Immature natural killer cell (primary cell): ENCODE data around the gene ZFP42. TPM values are rescaled to one million over a fixed set of nuclear protein-coding genes. Genes with fewer than 3 reads are reported as not detected.
"Not testable (repeated sequence)": the region's sequence is repeated elsewhere in the genome, so short reads cannot be mapped to it uniquely, and the experiment has no call there.

Source experiments
- DNase-seq, 3 donors: peaks; one replicate each; pipeline ENCODE4 v3.0.0; 2022; ENCODE audit warnings: mixed read lengths in 1 of 3
- H3K27ac Mint-ChIP-seq, 6 donors: one replicate each; pipeline ENCODE4 v1.8.0; 2020; ENCODE audit warnings: mixed read lengths in 6 of 6, mild to moderate bottlenecking in 5 of 6, inconsistent platforms in 4 of 6, moderate library complexity in 3 of 6
- H3K27me3 Mint-ChIP-seq, 3 donors: one replicate each; pipeline ENCODE4 v1.8.0; 2020 to 2021; ENCODE audit warnings: low read depth in 3 of 3, mild to moderate bottlenecking in 3 of 3, mixed read lengths in 3 of 3, moderate library complexity in 3 of 3, inconsistent platforms in 1 of 3
- H3K36me3 Mint-ChIP-seq, 3 donors: one replicate each; pipeline ENCODE4 v1.8.0; 2020; ENCODE audit warnings: mixed read lengths in 3 of 3, inconsistent platforms in 2 of 3, mild to moderate bottlenecking in 2 of 3
- H3K4me1 Mint-ChIP-seq, 2 donors: one replicate each; pipeline ENCODE4 v1.8.0; 2020; ENCODE audit warnings: inconsistent platforms in 2 of 2, mild to moderate bottlenecking in 2 of 2, mixed read lengths in 2 of 2, moderate library complexity in 1 of 2
- H3K4me3 Mint-ChIP-seq, 5 donors: one replicate each; pipeline ENCODE4 v1.8.0; 2020; ENCODE audit warnings: mild to moderate bottlenecking in 5 of 5, mixed read lengths in 5 of 5, inconsistent platforms in 3 of 5, moderate library complexity in 3 of 5
- H3K9me3 Mint-ChIP-seq, 6 donors: one replicate each; pipeline ENCODE4 v1.8.0; 2020; ENCODE audit warnings: mild to moderate bottlenecking in 6 of 6, mixed read lengths in 6 of 6, inconsistent platforms in 4 of 6, moderate library complexity in 3 of 6
- polyA plus RNA-seq, 3 donors: library from polyadenylated mRNA; unstranded; fragments of 300-500 nt; fragmentation: Illumina TruSeq; gene quantifications; one replicate each; pipeline ENCODE4 v1.2.3, GENCODE V29; 2021

The ZFP42 gene
- polyA plus RNA-seq, 3 donors from 2014 or later, result not detected

- no peak for DNase-seq
- Mint-ChIP-seq H3K27me3 (peaks cover 0 to 2% (median 0%) of the 10 kb centered on the region in 3 donors), H3K9me3 (peaks cover 21 to 52% (median 37%) of the 10 kb centered on the region in 6 donors), H3K36me3 (no peaks in the 10 kb centered on the region), H3K27ac (no peak overlapping the region), H3K4me1 (no peaks in the 10 kb centered on the region), H3K4me3 (no peak overlapping the region)
These were observed 36.2 kb downstream of the ZFP42 start for GRCh38 chr4:188031751-188032150.

DNA sequence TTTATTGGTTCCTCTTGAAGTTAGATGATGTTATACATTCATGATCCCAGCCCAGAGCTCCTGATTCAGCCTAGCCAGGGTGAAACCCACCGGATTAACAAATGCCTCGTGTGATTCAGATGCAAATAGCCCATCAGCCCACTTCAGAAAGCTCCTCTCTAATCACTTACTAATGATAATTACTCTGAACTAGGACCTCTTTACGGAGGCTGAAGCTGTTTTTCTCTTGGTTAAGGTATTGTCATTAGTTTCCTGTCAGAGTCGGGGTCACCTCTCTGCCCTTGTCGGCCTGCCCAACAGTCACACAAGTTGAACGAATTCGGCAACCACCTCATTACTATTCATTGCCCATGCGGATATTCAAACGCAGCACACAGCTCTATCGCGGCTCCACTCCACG is 36.6 kb downstream of the ZFP42 start:
- DNase-seq, result no peak
- no peaks in the 10 kb centered on the region for H3K36me3 Mint-ChIP-seq
- no peaks in the 10 kb centered on the region for H3K4me1 Mint-ChIP-seq
- no peak overlapping the region for H3K4me3 Mint-ChIP-seq
- H3K27me3 Mint-ChIP-seq, result peaks cover 0 to 2% (median 0%) of the 10 kb centered on the region in 3 donors
- peaks cover 22 to 48% (median 36%) of the 10 kb centered on the region in 6 donors for H3K9me3 Mint-ChIP-seq
- H3K27ac Mint-ChIP-seq, result no peak overlapping the region

DNA sequence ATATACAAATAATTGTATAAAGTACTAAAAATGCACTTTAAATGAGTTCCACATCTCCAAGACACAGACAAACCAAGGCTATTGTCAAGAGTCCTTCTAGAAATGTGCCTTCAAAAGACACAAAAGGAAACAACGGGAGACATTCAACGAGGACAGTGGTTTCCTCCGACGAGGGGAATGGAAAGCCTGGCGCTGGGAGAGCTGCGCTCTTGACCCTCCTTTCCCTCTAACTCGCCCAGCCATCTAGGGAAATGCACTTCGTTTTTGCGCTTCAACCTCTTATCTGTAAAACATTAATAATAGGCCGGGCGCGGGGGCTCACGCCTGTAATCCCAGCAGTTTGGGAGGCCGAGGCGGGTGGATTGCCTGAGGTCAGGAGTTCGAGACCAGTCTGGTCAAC is 37.0 kb downstream of the ZFP42 start:
- no peak overlapping the region for H3K27ac Mint-ChIP-seq
- H3K4me3 Mint-ChIP-seq, result no peak overlapping the region
- peaks cover 21 to 44% (median 34%) of the 10 kb centered on the region in 6 donors for H3K9me3 Mint-ChIP-seq
- H3K4me1 Mint-ChIP-seq, result no peaks in the 10 kb centered on the region
- peaks cover 0 to 2% (median 0%) of the 10 kb centered on the region in 3 donors for H3K27me3 Mint-ChIP-seq
- H3K36me3 Mint-ChIP-seq, result no peaks in the 10 kb centered on the region
- no peak for DNase-seq

DNA sequence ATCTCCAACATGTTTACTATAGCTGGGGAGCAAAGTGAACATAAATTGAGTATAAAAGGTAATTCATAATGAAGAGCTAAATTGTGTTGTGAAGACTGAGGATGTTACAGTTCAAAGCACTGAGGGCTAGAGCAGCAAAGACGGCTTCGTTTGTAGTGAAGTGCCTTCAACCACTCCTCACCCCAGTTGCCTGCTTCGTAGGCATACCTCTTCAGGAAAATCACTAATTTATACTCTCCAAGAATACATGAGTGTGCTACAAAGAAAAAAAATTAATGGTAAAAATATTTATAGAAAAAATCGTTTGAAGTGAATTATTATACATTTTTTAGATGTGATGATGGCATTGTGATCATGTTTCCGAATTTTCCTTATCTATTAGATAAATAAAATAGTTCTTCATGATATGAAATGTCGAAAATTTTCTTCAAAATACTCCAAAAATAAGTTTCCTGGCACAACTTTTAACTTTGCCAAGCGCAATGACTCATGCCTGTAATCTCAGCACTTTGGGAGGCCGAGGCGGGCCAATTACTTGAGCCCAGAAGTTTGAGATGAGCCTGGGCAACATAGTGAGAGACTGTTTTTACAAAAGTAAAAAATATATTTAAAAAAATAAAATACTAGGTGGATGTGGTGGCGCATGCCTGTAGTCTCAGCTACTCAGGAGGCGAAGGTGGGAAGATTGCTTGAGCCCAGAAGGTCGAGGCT is 41.6 kb downstream of the ZFP42 start:
- peaks cover 20 to 43% (median 29%) of the 10 kb centered on the region in 6 donors for H3K9me3 Mint-ChIP-seq
- H3K36me3 Mint-ChIP-seq, result peaks cover 0 to 5% (median 4%) of the 10 kb centered on the region in 3 donors
- H3K4me3 Mint-ChIP-seq, result no peak overlapping the region
- no peaks in the 10 kb centered on the region for H3K27me3 Mint-ChIP-seq
- H3K4me1 Mint-ChIP-seq, result no peaks in the 10 kb centered on the region
- H3K27ac Mint-ChIP-seq, result no peak overlapping the region
- DNase-seq, result no peak

DNA sequence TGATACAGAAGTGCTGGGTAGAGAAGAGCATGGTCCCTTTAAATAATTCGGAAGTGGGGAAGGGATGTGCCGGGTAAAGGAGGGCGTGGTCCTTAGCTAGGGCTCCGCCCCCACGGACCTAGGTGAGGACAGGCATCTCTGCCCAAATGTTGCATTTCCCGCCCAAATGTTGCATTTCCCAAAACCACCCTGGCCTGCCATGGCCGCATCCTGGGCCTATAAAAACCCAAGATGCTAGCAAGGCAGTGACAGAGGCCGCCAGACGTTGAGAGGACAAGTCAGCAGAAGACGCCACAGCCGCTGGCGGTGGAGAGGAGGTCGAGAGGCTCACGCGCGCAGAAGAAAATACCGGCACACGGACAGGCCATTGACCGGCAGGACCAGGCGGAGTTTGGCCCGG is 46.1 kb downstream of the ZFP42 start:
- Mint-ChIP-seq H3K4me1 (no peaks in the 10 kb centered on the region), H3K9me3 (peaks cover 13 to 47% (median 23%) of the 10 kb centered on the region in 6 donors)
- no peak for DNase-seq

GRCh38 chr4:188042191-188042590 is 46.6 kb downstream of the ZFP42 start:
- Mint-ChIP-seq H3K27ac (no peak overlapping the region), H3K4me3 (no peak overlapping the region), H3K27me3 (no peaks in the 10 kb centered on the region), H3K9me3 (peaks cover 13 to 48% (median 23%) of the 10 kb centered on the region in 6 donors), H3K36me3 (peaks cover 0 to 5% (median 4%) of the 10 kb centered on the region in 3 donors), H3K4me1 (no peaks in the 10 kb centered on the region)
- no peak for DNase-seq

More for the DNA sequence above, 46.1 kb downstream of the ZFP42 start:
- peaks cover 0 to 5% (median 4%) of the 10 kb centered on the region in 3 donors for H3K36me3 Mint-ChIP-seq
- H3K27me3 Mint-ChIP-seq, result no peaks in the 10 kb centered on the region
- no peak overlapping the region for H3K4me3 Mint-ChIP-seq
- no peak overlapping the region for H3K27ac Mint-ChIP-seq

DNA sequence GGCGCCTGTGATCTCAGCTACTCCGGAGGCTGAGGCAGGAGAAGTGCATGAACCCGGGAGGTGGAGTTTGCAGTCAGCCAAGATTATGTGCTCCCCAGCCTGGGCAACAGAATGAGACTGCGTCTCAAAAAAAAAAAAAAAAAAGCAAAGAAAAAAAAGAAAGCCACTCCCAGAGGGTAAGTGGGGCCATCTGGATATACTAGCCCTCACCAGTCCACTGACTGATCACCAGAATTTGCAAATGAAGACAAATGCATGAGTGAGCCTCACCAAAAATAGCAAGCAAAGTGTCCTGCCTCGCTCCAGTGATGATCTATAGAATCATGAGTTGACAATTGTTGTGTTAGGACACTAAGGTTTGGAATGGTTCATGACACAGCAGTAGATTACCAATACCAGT is 47.6 kb downstream of the ZFP42 start:
- peaks cover 13 to 52% (median 23%) of the 10 kb centered on the region in 6 donors for H3K9me3 Mint-ChIP-seq
- no peak overlapping the region for H3K27ac Mint-ChIP-seq
- no peak overlapping the region for H3K4me3 Mint-ChIP-seq
- DNase-seq, result no peak
- no peaks in the 10 kb centered on the region for H3K27me3 Mint-ChIP-seq
- no peaks in the 10 kb centered on the region for H3K4me1 Mint-ChIP-seq
- H3K36me3 Mint-ChIP-seq, result peaks cover 0 to 5% (median 4%) of the 10 kb centered on the region in 3 donors

DNA sequence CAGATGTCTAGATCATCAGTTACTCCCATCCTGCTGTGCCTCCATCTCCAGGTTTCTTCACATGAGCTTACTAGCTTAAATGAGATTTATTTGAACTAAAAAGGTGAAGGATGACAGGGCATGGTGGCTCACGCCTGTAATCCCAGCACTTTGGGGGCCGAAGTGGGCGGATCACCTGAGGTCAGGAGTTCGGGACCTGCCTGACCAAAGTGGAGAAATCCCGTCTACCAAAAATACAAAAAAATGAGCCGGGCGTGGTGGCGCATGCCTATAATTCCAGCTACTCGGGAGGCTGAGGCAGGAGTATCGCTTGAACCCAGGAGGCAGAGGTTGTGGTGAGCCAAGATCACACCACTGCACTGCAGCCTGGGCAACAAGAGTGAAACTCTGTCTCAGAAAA is 49.9 kb downstream of the ZFP42 start:
- not testable (repeated sequence) for H3K27ac Mint-ChIP-seq, H3K27me3 Mint-ChIP-seq, H3K4me1 Mint-ChIP-seq, H3K4me3 Mint-ChIP-seq, DNase-seq, H3K36me3 Mint-ChIP-seq
- peaks cover 8 to 42% (median 20%) of the 10 kb centered on the region in 6 donors for H3K9me3 Mint-ChIP-seq

DNA sequence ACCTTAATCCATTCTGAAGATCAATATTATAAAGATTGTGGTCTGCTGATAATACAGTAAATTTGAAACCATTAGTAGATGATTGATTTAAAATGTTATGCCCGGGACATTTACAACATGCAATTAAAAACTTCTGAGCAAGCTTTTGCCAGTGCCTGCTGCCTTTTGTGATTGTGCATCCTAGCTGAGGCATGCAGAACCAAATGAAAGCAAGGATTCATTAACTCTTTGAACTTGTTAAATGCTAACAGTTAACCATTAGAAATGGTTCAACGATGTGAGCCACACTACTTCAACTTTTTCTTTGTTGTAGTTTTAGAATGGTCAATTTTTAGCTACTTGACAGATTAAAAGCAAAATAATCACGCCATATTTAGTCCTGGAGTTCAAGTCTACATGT is 51.1 kb downstream of the ZFP42 start:
- no peak for DNase-seq
- H3K4me1 Mint-ChIP-seq, result no peaks in the 10 kb centered on the region

GRCh38 chr4:188053302-188053701 is 57.7 kb downstream of the ZFP42 start:
- H3K27ac Mint-ChIP-seq, result no peak overlapping the region
- no peaks in the 10 kb centered on the region for H3K4me1 Mint-ChIP-seq
- DNase-seq, result no peak
- H3K9me3 Mint-ChIP-seq, result peaks cover 4 to 50% (median 34%) of the 10 kb centered on the region in 6 donors
- H3K36me3 Mint-ChIP-seq, result peaks cover 0 to 2% (median 0%) of the 10 kb centered on the region in 3 donors
- peaks cover 0 to 4% (median 0%) of the 10 kb centered on the region in 3 donors for H3K27me3 Mint-ChIP-seq
- no peak overlapping the region for H3K4me3 Mint-ChIP-seq

More for the DNA sequence above, 51.1 kb downstream of the ZFP42 start:
- H3K4me3 Mint-ChIP-seq, result no peak overlapping the region
- H3K9me3 Mint-ChIP-seq, result peaks cover 10 to 39% (median 25%) of the 10 kb centered on the region in 6 donors
- H3K27me3 Mint-ChIP-seq, result peaks cover 0 to 3% (median 0%) of the 10 kb centered on the region in 3 donors
- H3K36me3 Mint-ChIP-seq, result no peaks in the 10 kb centered on the region
- no peak overlapping the region for H3K27ac Mint-ChIP-seq

Other genes with a start within 250 kb of the ZFP42 start
- gene TRIML2, start 113.8 kb downstream of the ZFP42 start, polyA plus RNA-seq, result not detected
- not detected for gene TRIML1, start 143.7 kb downstream of the ZFP42 start, polyA plus RNA-seq